Erythroblast (primary cell): ENCODE results near the gene CPEB2.

ENCODE experiments used
- GATA1 ChIP-seq: IDR thresholded peaks from 2 replicates; pipeline ENCODE4 v1.6.1; 2011; ENCODE audit warnings: low read depth, mild to moderate bottlenecking, control low read depth, low read length, moderate library complexity
- POLR2A ChIP-seq: IDR thresholded peaks from 2 replicates; pipeline ENCODE4 v1.6.1; 2011; ENCODE audit warnings: mild to moderate bottlenecking, low read length

DNA sequence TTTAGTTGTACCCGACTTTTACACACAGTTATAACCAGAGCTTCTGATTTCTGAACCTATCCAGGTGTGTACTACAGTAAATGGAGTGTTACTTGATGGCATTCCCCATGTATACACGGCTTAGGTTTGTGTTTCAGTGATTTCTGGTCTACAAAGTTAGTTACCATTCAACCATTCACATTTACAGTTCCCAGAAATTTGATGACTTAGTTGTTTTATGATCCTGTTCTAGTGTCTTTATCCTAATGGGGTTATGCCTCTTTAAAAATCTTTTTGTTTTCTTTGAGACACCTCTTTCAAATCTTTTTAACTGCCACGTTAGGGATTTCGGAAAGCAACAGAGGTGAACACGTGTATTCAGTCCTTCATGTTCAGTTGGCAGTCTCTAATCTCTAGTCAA, 23.4 kb downstream of the CPEB2 start:
- TF ChIP-seq POLR2A, result no peak
- no peak for TF ChIP-seq GATA1
